Fibroblast of lung (primary cell): Measurements from ENCODE around the gene HS1BP3.

ENCODE experiments used
- EZH2 ChIP-seq: IDR thresholded peaks from 2 replicates; pipeline ENCODE4 v1.5.1; 2012; ENCODE audit warnings: low read length, control low read depth, mild to moderate bottlenecking; ENCODE audit errors: missing control alignments
- TF ChIP-seq, protein P1 (sequence below), 2 donors: IDR thresholded peaks in 1 of 2; conservative IDR thresholded peaks in 1 of 2; 1 replicate in 1 of 2; 2 replicates in 1 of 2; pipeline ENCODE4 v1.5.1; 2011 to 2012; ENCODE audit warnings: low read length in 2 of 2, control low read depth in 1 of 2, inconsistent platforms in 1 of 2, low read depth in 1 of 2, mild to moderate bottlenecking in 1 of 2

DNA sequence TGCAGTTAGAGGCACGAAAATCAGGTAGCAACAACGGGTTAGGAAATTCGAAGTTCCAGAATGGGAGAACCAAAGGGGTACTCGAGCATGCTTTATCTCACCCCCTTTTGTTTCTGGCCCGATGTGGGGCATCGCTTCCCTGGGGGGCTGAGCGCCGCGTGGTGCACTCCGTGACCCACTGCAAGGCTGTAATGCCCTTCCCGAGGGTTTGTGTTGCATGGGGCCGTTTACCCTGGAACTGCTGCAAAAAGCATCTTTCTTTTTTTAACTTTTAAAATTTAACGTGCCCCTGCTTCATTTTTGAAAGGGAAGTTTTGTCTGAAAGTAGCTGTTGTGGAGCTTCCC lies 20.8 kb upstream of the HS1BP3 start:
- TF ChIP-seq, protein P1, sequence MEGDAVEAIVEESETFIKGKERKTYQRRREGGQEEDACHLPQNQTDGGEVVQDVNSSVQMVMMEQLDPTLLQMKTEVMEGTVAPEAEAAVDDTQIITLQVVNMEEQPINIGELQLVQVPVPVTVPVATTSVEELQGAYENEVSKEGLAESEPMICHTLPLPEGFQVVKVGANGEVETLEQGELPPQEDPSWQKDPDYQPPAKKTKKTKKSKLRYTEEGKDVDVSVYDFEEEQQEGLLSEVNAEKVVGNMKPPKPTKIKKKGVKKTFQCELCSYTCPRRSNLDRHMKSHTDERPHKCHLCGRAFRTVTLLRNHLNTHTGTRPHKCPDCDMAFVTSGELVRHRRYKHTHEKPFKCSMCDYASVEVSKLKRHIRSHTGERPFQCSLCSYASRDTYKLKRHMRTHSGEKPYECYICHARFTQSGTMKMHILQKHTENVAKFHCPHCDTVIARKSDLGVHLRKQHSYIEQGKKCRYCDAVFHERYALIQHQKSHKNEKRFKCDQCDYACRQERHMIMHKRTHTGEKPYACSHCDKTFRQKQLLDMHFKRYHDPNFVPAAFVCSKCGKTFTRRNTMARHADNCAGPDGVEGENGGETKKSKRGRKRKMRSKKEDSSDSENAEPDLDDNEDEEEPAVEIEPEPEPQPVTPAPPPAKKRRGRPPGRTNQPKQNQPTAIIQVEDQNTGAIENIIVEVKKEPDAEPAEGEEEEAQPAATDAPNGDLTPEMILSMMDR (conservative IDR thresholded peaks at IDR 0.05 in 1 of 2, IDR thresholded peaks at IDR 0.05 in 1 of 2; ENCODE audit: low read depth in 1 of 2, low read length in 2 of 2) = no peak
- TF ChIP-seq EZH2 = peak; percentile 70
